GM11168 (cell line): ENCODE measurements around the gene ENOX2.

ENCODE experiments used
- in situ Hi-C: fragments of 300-500 bp; cut with MboI; formaldehyde crosslinking; loops from one replicate; pipeline ENCODE4 v1.12.0; 2022; ENCODE audit warnings: low sequenced_read_pairs; ENCODE audit not compliant: unreplicated experiment

The ENOX2 gene

DNA sequence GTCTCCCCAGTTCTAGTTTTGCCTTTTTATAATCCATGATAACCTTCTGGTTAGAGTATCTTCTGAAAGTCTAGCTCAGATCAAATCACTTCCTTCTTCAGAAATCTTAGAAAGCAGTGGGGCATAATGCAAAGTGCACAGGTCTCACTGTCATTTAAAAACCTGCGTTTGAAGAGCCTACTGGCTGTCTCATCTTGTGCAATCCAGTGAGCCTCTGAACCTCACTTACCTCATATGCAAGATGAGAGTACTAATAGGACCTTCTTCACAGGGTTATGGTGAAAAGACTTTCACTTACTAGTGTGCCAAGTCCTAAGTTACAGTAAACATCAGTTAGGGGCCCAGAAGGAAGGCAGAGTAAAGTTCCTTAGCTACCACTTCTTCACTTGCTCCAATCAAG is 131.4 kb downstream of the ENOX2 start:
- in situ Hi-C loops = no loop called here

- in situ Hi-C loops = no loop called here
Measured at GRCh38 chrX:130771230-130771629, 131.8 kb downstream of the ENOX2 start.

DNA sequence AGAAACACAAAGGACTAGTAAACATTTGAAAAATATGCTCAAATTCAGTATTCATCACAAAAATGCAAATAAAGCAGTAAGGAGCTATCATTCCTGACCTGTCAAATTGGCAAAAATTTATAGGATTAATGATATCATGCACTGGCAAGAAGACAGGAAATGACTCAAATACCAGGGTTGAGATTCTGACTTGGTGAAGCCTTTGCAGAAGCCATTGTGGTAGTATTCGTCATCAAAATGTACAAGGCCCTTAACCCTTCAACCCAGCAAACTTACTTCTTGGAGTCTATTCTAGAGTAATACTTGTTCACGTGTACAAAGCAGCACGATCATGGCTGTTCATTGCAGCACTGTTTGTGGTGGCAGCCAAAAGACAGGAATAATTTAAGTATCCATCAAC is 132.4 kb downstream of the ENOX2 start:
- in situ Hi-C loops = no loop called here

DNA sequence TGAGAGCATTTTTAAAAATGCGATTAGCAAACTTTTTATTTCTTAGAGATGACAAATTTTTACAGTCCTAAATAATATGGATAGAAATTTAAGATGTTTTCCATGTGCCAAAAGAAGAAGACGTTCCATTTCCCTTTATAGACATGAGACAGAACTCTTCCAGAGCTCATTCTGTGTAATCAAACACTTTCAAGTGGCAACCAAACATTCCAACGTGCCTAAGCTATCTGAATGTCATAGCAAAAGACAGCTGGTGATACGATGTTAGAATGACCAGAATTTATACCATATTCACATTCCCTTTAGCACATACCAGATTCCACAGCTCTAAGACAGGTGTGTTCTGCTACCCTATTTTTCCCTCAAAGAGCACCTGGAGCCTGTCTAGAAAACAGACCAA is 133.2 kb downstream of the ENOX2 start:
- in situ Hi-C loops = no loop called here

- in situ Hi-C loops = no loop called here
Measured at GRCh38 chrX:130758072-130758471, 144.9 kb downstream of the ENOX2 start.

- in situ Hi-C loops = no loop called here
Measured at GRCh38 chrX:130756233-130756632, 146.8 kb downstream of the ENOX2 start.

DNA sequence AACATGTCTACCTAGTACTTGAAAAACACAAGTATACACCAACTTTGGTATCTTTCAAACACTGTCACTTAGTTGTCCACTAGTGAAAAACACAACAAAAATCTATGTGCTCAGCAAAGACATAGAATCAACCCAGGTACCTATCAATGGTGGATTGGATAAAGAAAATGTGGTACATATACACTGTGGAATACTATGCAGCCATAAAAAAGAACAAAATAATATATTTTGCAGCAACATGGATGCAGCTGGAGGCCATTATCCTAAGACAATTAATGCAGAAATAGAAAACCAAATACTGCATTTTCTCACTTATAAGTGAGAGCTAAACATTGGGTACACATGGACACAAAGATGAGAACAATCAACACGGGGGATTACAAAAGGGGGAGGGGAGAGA is 148.7 kb downstream of the ENOX2 start:
- in situ Hi-C loops = no loop called here

- in situ Hi-C loops = no loop called here
Measured at GRCh38 chrX:130746709-130747342, 156.2 kb downstream of the ENOX2 start.

DNA sequence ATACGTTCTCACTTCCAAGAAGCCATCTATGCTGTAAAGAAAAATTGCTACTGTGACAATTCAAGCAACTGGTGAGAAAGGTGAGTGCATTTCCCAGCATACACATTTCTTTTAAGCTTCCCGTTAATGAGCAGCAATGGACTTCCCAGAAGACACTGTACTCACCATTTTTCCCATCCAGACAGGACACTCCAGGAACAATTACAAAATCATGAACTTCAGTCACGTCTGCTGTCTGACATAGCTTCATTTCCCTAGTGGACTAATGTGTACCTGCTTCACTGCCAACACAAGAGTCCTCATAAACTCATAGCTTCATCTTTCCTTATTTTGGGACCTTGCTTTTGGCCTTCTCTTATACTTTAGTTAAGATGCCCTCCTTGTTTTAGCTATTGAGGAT is 156.9 kb downstream of the ENOX2 start:
- in situ Hi-C loops = no loop called here

GRCh38 chrX:130741584-130741983 is 161.4 kb downstream of the ENOX2 start:
- in situ Hi-C loops = no loop called here

GRCh38 chrX:130741151-130741550 is 161.9 kb downstream of the ENOX2 start:
- in situ Hi-C loops = no loop called here

GRCh38 chrX:130738638-130739195 is 164.3 kb downstream of the ENOX2 start:
- in situ Hi-C loops = no loop called here

GRCh38 chrX:130734713-130735112 is 168.3 kb downstream of the ENOX2 start:
- in situ Hi-C loops = no loop called here

DNA sequence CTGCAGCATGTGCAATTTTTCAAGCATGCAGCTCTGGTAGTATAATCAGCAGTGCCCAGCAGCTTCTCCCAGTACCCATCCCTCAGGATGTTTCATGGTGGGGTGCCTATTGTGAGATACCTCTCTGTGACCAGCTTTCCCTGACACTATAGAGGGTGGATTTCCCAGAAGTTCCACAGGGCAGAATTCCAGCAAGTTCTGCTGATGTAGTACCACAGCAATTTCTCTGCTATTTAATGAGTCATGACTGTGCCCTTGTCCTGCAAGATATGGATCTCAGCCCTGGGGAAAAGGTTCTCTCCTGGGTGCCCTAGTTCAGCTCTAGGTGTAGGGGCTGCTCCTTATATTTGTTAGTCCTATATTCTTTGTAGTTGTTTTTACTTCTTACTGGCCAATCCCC is 174.8 kb downstream of the ENOX2 start:
- in situ Hi-C loops = no loop called here

GRCh38 chrX:130726661-130727060 is 176.3 kb downstream of the ENOX2 start:
- in situ Hi-C loops = no loop called here

DNA sequence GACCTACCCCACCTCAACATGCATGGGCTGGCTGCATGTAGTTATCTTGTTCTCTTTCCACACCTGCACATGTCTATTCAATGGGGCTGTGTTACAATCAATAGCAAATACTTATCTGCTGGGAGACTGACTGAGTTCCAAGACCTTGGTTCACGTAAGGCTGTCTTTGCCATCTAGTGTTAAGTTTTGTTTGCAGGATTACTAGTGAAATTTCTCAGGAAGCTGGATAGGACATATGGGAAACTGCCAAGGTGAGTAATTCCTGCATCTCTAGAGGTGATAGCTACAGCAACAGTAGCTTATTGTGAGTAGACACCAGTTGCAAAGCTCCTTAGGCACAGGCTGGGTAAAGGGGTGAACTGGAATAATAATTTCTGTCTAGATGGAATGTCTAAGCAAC is 177.5 kb downstream of the ENOX2 start:
- in situ Hi-C loops = no loop called here

- in situ Hi-C loops = no loop called here
Measured at GRCh38 chrX:130719413-130719812, 183.6 kb downstream of the ENOX2 start.

- in situ Hi-C loops = no loop called here
Measured at GRCh38 chrX:130718137-130718536, 184.9 kb downstream of the ENOX2 start.

GRCh38 chrX:130716781-130717413 is 186.1 kb downstream of the ENOX2 start:
- in situ Hi-C loops = no loop called here

DNA sequence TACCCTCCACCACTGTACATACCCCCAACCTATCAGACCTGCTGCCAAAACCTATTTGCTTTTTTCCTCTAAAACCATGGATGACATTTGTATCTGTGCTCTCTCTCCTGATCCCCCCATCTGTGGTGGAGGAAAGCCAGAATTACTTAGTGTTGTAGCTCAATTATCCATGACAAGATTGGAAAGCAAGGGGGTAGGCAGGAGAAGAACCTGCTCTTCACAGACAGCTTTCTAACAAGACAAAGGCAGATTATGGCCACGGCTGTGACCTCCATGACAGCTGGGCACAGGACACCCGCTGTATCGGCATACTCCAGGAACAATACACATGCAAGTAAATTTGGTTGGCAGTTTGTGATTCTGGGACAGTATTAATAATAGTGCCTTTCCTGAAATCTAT is 186.7 kb downstream of the ENOX2 start:
- in situ Hi-C loops = no loop called here

GRCh38 chrX:130715299-130715698 is 187.7 kb downstream of the ENOX2 start:
- in situ Hi-C loops = no loop called here

DNA sequence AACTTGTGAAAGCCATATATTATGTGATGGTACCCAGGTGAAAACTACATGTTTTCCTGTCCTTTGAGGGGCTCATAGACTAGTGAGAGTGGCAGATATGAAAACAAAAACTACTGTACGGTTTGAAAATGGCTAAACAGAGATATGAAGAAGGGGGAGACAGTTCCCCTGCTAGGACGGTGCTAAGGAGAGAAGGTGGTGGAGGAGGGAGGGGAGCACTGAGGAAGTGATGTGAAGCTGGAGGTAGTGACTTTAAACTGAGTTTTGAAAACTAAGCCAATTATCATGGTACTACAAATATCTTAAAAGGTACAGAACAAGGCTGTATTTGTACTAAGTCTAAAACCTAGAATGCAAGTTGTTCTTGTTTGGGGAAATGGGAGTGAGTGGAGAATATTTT is 188.3 kb downstream of the ENOX2 start:
- in situ Hi-C loops = no loop called here
